ENCODE data around the gene PTPN21. TPM values are rescaled to one million over a fixed set of nuclear protein-coding genes. Genes with fewer than 3 reads are reported as not detected.

The PTPN21 gene
- total RNA-seq, 2 donors from 2014 or later = 22.2 to 23.6 TPM

DNA sequence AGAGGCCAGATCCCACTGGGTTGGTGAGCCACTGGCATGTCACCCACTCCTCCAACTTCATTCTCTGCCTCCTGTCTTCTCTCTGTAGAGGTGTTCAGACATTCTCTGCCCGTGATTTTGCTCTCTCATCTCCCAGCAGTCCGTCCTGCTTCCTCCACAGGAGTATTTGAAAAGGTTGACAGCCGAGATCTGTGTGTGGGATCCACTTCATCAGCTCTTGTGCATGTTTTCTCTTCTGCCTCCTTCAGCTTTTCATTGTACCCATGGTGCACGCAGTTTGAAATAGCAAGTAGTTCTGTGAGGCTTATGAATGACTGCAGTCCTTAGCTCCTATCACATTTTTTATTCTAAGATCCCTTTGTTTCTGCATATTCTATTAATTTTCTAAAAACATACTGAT lies 42.8 kb upstream of the PTPN21 start:
- no peak for DNase-seq
- intact Hi-C loops (cut with DNase I) = no loop called here
- H3K4me3 ChIP-seq = no peak overlapping the region
- no peak overlapping the region for H3K9ac ChIP-seq (ENCODE audit: low read depth in 2 of 2, low read length in 2 of 2)
- TF ChIP-seq, protein P1, sequence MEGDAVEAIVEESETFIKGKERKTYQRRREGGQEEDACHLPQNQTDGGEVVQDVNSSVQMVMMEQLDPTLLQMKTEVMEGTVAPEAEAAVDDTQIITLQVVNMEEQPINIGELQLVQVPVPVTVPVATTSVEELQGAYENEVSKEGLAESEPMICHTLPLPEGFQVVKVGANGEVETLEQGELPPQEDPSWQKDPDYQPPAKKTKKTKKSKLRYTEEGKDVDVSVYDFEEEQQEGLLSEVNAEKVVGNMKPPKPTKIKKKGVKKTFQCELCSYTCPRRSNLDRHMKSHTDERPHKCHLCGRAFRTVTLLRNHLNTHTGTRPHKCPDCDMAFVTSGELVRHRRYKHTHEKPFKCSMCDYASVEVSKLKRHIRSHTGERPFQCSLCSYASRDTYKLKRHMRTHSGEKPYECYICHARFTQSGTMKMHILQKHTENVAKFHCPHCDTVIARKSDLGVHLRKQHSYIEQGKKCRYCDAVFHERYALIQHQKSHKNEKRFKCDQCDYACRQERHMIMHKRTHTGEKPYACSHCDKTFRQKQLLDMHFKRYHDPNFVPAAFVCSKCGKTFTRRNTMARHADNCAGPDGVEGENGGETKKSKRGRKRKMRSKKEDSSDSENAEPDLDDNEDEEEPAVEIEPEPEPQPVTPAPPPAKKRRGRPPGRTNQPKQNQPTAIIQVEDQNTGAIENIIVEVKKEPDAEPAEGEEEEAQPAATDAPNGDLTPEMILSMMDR (IDR thresholded peaks at IDR 0.05) = no peak
- peaks cover 4% of the 10 kb centered on the region for H3K36me3 ChIP-seq
- no peaks in the 10 kb centered on the region for H3K27me3 ChIP-seq
- H3K4me1 ChIP-seq = no peaks in the 10 kb centered on the region
- H3K9me3 ChIP-seq = no peaks in the 10 kb centered on the region
- H3K27ac ChIP-seq = no peak overlapping the region

DNA sequence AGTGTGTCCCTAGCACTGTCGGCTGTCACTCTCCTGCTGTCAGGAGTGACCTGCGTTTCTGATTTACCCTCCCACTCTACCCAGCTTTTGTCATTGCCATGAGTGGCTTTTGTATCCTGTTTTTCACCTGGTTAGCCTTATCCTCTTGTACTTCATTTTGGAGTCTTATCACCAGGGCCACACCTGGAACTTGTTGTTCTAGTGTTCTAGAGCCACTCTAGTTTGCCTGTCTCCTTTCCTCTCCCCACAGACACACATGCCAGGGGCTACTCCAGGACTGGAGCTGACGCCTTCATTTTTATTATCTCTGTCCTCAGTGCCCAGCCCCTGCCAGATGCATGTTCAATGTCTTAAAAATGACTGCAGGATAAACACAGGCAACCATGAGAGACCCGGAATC lies 42.2 kb upstream of the PTPN21 start:
- Histone ChIP-seq H3K4me3 (no peak overlapping the region), H3K27me3 (no peaks in the 10 kb centered on the region), H3K9me3 (no peaks in the 10 kb centered on the region), H3K9ac (ENCODE audit: low read depth in 2 of 2, low read length in 2 of 2) (no peak overlapping the region), H3K4me1 (no peaks in the 10 kb centered on the region), H3K27ac (no peak overlapping the region), H3K36me3 (peaks cover 4% of the 10 kb centered on the region)
- TF ChIP-seq, protein P1 (IDR thresholded peaks at IDR 0.05) = no peak
- intact Hi-C loops (cut with DNase I) = no loop called here
- DNase-seq = no peak

DNA sequence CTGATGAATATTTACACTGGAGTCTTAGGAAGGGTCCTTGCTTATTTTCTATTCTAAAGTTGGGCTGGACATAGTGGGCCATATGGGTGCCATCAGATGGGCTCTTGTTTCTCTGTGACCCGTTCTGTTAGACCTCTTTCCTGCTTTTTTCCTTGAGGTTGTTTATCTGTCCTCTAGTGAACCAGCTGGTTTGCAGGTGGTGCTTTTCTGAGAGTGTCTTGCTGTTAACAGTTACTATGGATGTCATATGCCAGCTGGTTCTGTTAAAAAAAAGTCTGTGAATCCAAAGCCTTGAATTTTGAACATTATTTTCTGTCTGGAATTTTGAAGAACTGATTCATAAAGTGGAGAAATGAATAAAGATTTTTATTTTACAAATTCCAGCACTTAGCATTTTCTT lies 37.2 kb upstream of the PTPN21 start:
- TF ChIP-seq, protein P1 (IDR thresholded peaks at IDR 0.05) = no peak
- DNase-seq = no peak
- no peaks in the 10 kb centered on the region for H3K27me3 ChIP-seq
- no peaks in the 10 kb centered on the region for H3K4me1 ChIP-seq
- no peak overlapping the region for H3K9ac ChIP-seq (ENCODE audit: low read depth in 2 of 2, low read length in 2 of 2)
- no peaks in the 10 kb centered on the region for H3K36me3 ChIP-seq
- H3K27ac ChIP-seq = no peak overlapping the region
- H3K4me3 ChIP-seq = no peak overlapping the region
- intact Hi-C loops (cut with DNase I) = no loop called here
- no peaks in the 10 kb centered on the region for H3K9me3 ChIP-seq

DNA sequence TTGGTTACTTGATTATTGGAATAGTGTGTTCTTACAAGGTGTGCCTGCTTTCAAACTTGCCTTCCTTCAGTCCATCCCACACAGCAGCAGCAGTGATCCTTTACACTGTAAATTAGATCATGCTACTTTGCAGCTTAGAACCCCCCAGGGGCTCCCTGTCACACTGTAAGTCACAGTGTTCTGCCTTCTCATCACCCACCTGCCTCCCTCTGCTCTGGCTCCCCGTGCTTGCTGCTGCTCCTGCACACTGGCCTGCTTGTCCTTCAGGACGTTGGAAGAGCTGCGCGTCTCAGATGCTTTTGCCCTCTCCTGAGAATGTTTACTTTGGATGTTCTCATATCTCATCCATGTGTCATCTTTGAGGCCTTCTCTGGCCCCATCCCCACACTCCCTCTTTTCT lies 35.4 kb upstream of the PTPN21 start:
- H3K27me3 ChIP-seq = no peaks in the 10 kb centered on the region
- H3K9ac ChIP-seq (ENCODE audit: low read depth in 2 of 2, low read length in 2 of 2) = no peak overlapping the region
- H3K9me3 ChIP-seq = no peaks in the 10 kb centered on the region
- TF ChIP-seq, protein P1 (IDR thresholded peaks at IDR 0.05) = no peak
- no peak for DNase-seq
- no peak overlapping the region for H3K4me3 ChIP-seq
- intact Hi-C loops (cut with DNase I) = no loop called here
- H3K4me1 ChIP-seq = no peaks in the 10 kb centered on the region
- H3K36me3 ChIP-seq = no peaks in the 10 kb centered on the region
- H3K27ac ChIP-seq = no peak overlapping the region

DNA sequence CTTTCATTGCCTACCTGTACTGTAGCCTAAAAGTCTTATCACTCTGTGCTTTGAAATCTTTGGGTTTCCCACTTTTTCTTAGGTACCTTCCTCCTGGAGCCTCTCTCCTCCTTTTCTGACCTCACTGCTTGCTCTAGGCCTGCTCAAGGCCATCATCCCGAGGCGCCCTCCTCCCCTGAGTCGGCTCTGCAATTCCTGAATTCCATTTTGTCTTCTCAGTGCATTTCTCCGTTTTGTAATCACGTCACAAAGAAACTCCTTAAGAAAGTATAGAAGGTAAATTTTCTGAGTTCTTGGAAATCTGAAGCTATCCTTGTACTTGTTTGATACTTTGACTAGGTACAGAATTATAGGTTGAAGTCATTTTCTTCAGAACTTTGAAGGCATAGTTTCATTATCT lies 33.3 kb upstream of the PTPN21 start:
- intact Hi-C loops (cut with DNase I) = no loop called here
- Histone ChIP-seq H3K9me3 (no peaks in the 10 kb centered on the region), H3K4me1 (no peaks in the 10 kb centered on the region), H3K9ac (ENCODE audit: low read depth in 2 of 2, low read length in 2 of 2) (no peak overlapping the region), H3K27ac (no peak overlapping the region), H3K36me3 (no peaks in the 10 kb centered on the region), H3K27me3 (no peaks in the 10 kb centered on the region), H3K4me3 (no peak overlapping the region)
- TF ChIP-seq, protein P1 (IDR thresholded peaks at IDR 0.05) = no peak
- no peak for DNase-seq

DNA sequence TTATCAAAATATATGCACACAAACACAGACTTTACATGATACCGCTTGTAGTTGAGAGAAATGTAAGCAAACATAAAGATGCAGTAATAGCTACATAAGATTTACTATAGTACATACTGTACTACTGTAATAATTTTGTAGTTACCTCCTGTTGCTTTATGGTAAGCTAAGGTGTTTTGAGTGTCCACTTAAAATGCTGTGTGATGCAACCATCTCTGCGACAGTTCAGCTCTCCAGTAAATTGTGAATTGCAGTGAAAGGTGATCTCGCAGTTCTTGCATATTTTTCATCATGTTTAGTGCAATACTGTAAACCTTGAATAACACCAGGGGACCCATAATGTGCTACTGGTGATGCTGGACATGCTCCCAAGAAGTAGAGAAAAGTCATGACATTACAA lies 29.6 kb upstream of the PTPN21 start:
- H3K9ac ChIP-seq (ENCODE audit: low read depth in 2 of 2, low read length in 2 of 2) = no peak overlapping the region
- no peaks in the 10 kb centered on the region for H3K9me3 ChIP-seq
- TF ChIP-seq, protein P1 (IDR thresholded peaks at IDR 0.05) = no peak
- intact Hi-C loops (cut with DNase I) = no loop called here
- H3K36me3 ChIP-seq = no peaks in the 10 kb centered on the region
- no peak overlapping the region for H3K4me3 ChIP-seq
- no peaks in the 10 kb centered on the region for H3K27me3 ChIP-seq
- no peak overlapping the region for H3K27ac ChIP-seq
- DNase-seq = no peak
- no peaks in the 10 kb centered on the region for H3K4me1 ChIP-seq
